Stimulated activated CD8-positive, alpha-beta memory T cell treated with anti-CD3 and anti-CD28 coated beads, Interleukin-12 subunit alpha, Interleukin-12 subunit beta, amount 100 ng/mL, for 24 hours (primary cell): ENCODE measurements around the gene EPB41.
"Not testable (repeated sequence)": the region's sequence is repeated elsewhere in the genome, so short reads cannot be mapped to it uniquely, and the experiment has no call there.

Source experiments
- DNase-seq: peaks from one replicate; pipeline ENCODE4 v3.0.0-alpha.2; 2020; ENCODE audit errors: extremely low read depth

Gene EPB41

GRCh38 chr1:28914228-28915030 is at the start of gene EPB41:
TSS of gene EPB41 (plus strand) at chr1:28914569. CDS start at chr1:28987438, 72,869 bp downstream.
- DNase-seq, result peak; percentile 79

DNA sequence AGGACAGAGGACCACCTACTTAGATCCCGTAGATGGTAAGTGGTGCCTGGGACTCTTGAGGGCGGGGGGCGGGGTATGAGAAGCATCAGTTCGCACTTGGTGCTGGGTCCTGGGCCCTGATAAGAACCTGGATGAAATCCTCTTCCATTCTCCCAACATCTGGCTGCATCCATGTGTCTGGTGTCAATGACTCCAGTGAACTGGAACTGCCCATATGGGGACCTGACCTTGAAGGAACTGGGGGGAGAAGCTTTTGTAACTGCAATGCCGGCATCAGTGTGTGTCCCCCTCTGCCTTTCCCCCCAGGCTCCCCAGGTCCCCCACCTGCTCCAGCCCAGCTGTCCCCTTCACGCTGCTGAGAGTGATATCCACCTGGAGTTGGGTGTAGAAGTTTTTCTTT is 49.7 kb upstream of the EPB41 start:
- DNase-seq, result no peak

- DNase-seq, result no peak
Measured at GRCh38 chr1:28865997-28866650, 48.2 kb upstream of the EPB41 start.

GRCh38 chr1:28867850-28868249 is 46.5 kb upstream of the EPB41 start:
- DNase-seq, result no peak

GRCh38 chr1:28869952-28870351 is 44.4 kb upstream of the EPB41 start:
- no peak for DNase-seq

DNA sequence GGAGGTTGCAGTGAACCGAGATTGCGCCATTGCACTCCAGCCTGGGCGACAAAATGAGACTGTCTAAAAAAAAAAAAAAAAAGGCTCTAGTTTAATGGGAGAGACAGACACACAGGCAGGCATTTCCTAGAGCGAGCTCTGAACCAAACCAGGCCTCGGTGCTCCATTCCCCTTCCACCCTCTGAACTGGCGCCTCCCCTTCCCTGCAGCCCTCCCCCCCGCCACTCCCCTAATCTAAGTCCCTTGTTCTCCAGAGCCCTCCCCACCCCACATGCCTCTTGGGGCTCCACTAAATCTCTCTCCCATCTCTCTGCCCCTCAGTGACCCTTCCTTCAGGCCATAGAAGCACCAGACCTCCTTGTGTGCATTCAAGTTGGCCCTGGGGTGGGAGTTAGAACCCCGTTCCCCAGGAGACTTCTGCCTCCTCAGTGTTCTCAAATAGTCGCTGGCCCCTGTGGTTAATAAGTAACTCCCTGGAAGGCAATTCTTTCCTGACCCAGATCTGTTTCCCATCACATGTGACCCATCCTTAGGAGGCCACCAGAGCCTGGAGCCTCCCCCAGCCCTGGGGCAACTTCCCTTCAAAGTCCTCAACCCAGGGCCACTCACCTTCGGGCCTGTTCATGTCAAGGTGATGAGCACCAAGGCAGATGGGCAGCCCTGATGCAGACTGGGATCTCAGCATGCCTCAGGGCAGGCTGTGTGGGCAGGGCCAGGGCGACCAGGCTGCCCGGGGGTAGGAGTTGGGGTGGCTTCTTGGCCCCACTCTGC is 42.6 kb upstream of the EPB41 start:
- no peak for DNase-seq

- not testable (repeated sequence) for DNase-seq
Measured at GRCh38 chr1:28875134-28875533, 39.2 kb upstream of the EPB41 start.

GRCh38 chr1:28877132-28877781 is 37.1 kb upstream of the EPB41 start:
- no peak for DNase-seq

- no peak for DNase-seq
Measured at GRCh38 chr1:28878796-28879195, 35.6 kb upstream of the EPB41 start.

- DNase-seq, result peak; percentile 49
Measured at GRCh38 chr1:28882009-28882628, 32.2 kb upstream of the EPB41 start.

DNA sequence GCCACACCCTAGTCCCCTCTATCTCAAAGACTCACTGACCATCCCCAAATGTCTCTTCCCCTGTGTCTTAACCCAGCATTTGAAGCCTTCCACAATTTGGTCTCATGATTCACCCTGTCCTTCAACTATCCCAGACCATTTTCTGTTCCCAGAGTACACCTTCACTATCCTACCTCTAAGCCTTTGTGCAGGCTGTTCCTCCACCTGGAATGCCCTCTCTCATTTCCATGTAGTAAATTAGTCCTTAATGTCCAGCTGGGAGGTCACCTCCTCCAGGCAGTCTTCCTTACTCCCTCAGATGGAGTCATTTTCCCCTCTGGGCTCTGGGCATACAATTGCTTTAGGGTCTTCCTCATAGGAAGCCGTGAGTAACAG is 31.1 kb upstream of the EPB41 start:
- DNase-seq, result no peak

DNA sequence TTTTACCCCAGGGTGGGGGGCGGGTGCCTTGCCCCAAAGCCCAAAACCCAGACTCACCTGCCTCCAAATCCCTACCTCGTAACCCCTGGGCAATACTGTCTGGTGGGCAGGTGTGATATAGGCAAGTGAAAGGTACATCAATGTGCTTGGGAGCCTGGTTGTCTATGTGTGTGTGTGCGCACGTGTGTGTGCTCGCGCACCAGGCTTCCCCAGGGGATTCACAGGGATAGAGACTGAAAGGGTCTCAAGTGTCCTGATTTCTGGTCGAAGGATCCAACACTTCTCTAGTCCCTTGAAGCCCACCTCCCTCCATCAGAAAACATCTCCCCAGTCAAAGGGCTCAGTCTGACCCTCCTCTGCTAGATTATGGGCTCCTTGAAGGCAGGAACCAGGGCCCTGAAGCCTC is 28.9 kb upstream of the EPB41 start:
- no peak for DNase-seq

DNA sequence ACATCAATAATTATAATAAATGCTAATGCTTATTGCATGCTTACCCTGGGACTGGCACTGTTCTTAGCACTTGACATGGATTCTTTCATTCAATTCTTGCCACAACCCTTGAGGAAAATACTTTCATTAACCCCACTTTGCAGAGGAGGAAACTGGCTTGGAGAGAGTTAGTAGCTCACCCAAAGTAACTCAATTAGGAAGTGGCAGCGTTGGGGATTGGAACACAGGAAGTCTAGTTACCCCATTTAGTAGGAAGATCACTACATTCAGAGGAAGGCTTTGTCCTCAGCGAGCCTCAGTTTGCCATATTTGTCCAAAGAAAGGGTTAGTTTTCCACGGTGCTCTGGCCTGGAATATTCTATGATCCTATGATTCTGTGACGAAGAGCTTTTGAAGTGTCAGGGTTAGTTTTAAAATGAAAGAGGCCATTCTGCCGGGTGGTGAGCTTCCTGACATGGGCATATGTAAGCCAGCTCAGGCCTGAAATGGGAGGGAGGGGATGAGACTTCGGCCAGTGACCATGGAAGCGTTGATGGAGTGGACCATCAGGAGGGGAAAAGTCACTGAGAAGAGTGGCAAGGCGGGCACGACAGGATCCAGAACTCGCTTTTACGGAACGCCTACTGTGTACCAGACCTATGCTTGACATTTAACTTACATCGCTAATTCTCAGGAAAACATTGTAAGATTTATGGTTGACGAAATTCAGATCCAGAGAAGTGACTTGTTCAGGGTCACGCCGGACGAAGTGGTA is 28.2 kb upstream of the EPB41 start:
- no peak for DNase-seq

DNA sequence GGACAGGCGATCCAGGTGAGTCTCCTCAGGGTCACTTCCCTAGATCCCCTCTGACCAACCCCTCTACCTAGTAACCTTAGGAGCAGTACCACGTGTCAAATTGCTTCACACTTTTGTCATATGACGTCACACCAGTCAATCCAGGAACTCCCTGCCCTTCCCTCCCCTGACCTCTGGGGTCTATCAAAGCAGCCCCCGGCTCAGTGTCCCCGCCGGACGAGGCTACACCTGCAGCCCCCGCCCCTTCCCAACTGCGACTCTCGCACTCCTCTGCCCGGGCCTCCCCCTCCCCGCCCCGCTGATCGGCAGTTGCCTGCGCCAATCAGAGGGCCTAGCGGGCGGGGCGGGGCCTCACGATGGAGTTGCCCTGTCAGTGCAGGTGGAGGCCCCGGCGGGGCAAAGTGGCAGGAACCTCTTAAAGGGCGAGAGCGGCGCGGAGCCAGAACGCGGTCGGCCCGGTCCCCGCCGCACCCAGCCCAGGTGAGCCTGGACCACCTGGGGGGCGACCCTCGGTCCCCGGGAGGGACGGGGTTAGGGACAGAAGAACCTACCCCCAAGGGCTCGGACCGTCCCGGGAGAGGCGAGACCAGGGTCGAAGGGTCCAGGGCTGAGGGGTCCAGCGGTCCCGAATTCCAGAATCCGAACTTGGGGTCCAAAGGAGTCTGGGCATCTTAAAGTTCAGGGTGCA is 27.5 kb upstream of the EPB41 start:
- peak; percentile 66 for DNase-seq

GRCh38 chr1:28887419-28887834 is 26.9 kb upstream of the EPB41 start:
- no peak for DNase-seq

DNA sequence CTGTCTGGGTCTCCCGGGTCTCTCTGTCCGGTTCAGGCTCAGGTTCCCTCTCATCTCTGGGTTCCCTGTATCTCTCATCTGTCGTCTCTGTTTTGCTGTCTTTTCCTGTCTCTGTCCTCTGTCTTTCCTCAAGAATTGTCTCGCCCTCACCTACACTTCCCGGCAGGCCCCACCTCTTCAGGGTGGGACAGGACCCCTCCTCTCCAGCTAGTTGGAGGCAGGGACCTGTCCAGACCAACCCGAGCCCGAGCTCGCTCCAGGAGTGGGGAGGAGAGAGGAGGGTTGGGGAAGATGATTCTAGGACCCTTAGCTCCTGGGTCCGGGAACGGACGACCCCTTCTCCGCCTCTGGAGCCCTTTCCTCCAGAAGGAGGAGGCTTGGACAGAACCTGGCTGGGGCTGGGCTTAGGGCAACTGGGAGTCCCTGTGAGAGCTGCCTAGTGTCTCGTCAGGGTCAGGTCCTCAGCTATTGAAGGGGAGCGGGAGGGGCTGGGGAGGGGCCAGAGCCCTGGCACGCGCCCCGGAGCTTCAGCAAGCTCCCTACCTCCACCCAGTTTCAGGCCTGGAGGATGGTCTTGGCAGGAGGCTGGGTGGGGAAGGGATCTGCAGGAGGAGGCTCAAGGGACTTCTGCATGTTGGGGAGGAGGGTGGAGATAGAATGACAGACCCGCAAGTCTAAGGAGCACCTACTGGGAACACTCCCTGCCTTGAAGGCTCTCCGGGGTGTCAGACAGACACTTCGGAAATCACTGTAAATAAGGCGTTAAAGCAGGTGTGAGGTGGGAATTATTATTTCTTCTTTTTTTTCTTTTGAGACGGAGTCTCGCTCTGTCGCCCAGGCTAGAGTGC is 26.3 kb upstream of the EPB41 start:
- DNase-seq, result no peak

DNA sequence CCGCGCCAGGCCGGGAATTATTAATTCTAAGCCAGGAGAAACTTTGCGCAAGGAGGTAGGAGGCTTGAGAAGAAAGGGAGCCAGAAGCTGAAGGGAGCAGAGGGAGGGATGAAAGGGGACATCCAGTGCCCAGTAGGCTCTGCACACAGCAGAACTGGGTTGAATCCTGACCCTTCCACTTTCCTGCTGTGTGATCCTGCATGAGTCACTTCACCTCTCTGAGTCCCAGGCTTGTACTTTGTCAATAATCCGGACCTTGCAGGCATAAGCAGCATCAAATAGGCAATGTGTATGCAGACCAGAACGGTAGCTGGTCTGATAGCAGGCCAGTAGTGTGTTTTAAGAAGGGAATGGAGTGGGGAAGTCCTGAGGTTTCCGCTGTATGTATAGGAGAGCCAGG is 25.5 kb upstream of the EPB41 start:
- no peak for DNase-seq

DNA sequence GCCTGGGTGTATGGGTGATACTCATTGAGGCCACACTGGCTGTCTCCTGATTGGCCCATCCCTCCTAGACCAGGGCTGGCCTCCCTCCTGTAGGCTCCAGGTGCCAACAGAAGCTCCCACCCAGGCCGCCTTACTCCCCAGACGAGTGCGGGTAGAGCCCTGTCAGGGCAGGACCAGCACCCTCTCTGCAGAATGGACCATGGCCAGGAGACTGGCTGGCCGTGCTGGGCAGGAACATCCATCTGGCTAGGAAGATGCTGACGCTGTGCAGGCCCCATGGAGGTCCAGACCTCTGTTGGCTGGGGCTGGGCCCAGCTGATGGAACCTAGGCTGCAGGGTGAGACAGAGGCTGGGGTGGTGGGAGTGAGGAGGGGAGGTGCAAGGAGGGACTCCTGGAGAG is 25.0 kb upstream of the EPB41 start:
- DNase-seq, result no peak

GRCh38 chr1:28890435-28890834 is 23.9 kb upstream of the EPB41 start:
- DNase-seq, result no peak
